ENCODE data around the gene ZNF439.
A peak's percentile ranks its signal among the peaks of the same experiment; 100 is the strongest.
"Not testable (repeated sequence)": the region's sequence is repeated elsewhere in the genome, so short reads cannot be mapped to it uniquely, and the experiment has no call there.

Gene ZNF439

GRCh38 chr19:11848594-11849469 lies at the start of gene ZNF439:
TSS of gene ZNF439 (plus strand) at chr19:11848726. CDS start at chr19:11848868, 142 bp downstream.
- DNase-seq, result peak; percentile 82 to 86

DNA sequence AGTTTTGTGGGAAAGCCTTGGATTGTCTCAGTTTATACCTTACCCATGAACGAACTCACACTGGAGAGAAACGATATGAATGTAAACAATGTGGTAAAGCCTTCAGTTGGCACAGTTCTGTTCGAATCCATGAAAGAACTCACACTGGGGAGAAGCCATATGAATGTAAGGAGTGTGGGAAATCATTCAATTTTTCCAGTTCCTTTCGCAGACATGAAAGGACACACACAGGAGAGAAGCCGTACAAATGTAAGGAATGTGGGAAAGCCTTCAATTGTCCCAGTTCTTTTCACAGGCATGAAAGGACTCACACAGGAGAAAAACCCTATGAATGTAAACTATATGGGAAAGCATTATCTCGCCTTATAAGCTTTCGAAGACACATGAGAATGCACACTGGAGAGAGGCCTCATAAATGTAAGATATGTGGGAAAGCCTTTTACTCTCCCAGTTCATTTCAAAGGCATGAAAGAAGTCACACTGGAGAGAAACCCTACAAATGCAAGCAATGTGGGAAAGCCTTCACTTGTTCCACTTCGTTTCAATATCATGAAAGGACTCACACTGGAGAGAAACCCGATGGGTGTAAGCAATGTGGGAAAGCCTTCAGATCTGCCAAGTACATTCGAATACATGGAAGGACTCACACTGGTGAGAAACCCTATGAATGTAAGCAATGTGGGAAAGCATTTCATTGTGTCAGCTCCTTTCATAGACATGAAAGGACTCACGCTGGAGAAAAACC lies 42.0 kb upstream of the ZNF439 start:
- DNase-seq, result no peak

DNA sequence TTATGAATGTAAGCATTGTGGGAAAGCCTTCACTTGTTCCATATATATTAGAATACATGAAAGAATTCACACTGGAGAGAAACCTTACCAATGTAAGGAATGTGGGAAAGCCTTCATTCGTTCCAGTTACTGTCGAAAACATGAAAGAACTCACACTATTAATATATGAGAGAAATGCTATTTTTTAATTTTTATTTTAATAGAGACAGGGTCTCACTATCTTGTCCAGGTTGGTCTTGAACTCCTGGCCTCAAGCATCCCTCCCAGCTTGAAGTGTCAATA lies 41.5 kb upstream of the ZNF439 start:
- DNase-seq, result no peak

DNA sequence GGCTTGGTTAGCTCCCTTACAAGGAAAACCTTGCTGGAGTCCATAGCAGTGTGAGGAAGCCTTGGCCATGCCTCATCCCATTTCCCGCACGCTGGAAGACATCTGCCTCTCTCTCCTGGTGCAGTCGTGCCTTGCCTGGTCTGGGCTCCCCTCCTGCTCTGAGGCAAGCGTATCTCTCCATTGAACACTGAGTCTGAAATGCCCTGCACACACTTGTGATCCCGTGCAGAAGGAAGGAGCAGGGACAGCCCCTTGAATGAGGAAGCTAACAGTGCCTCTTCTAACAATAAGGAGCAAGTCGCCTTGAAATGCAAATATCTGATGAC lies 34.9 kb upstream of the ZNF439 start:
- no peak for DNase-seq

GRCh38 chr19:11814029-11814699 lies 34.4 kb upstream of the ZNF439 start, which contains the start of gene ZNF440:
TSS of gene ZNF440 (plus strand) at chr19:11814273. CDS start at chr19:11814448, 175 bp downstream.
- DNase-seq, result peak; percentile 75 to 76

DNA sequence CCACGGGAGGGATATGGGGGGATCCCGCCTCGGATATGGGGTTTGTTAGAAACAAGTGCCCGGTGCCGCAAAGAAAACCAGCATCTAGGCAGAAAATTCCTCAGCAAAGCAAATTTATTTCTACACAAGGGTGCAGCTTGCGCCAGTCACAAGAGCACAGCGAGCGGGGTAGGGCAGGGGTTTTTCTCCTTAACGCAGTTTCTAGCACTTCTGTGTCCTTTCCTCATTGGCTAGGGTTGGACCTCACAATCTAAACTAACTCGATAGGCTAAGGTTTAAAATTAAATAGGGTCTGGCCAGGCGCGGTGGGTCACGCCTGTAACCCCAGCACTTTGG lies 33.9 kb upstream of the ZNF439 start:
- no peak for DNase-seq

GRCh38 chr19:11821474-11822109 lies 26.9 kb upstream of the ZNF439 start:
- DNase-seq, result no peak

DNA sequence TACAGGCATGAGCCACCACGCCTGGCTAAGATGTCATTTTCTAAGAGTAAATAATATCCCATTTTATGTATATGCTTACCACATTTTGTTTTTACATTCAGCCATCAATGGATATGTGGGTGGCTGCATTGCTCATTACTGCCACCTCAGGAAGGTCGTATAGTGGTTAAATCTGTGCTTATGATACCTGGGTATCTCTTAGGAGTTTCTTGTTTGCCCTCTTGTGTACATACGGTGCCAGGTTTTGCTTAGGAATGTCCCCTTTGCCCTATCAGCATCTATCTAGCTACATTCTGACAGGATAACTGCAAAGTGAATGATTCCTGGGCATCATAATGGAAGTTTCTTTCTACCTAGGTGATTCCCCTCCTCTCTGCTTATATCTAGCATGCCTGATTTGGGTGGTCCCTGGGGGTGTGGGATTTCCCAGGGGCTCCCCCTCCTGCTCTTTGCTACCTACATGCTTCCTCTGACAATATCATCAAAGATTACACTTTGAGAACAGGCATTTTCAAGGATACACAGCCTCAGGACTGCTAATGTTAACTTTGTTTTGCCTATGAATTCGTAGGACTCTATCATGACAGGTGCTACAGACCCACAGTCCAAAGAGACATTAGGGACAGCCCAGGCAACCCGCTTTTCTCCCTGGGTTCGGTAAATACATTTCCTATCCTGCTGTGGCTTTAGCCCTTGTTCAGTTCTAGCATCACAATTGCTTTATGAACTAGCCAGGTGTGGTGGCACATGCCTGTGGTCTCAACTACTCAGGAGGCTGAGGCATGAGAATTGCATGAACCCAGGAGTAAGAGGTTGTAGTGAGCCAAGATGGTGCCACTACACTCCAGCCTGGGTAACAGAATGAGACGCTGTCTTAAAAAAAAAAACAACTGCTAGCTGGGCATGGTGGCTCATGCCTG lies 19.3 kb upstream of the ZNF439 start:
- not testable (repeated sequence) for DNase-seq

- DNase-seq, result no peak
These were observed 16.1 kb upstream of the ZNF439 start for GRCh38 chr19:11832253-11832912.

GRCh38 chr19:11833541-11833940 lies 15.0 kb upstream of the ZNF439 start:
- DNase-seq, result no peak

DNA sequence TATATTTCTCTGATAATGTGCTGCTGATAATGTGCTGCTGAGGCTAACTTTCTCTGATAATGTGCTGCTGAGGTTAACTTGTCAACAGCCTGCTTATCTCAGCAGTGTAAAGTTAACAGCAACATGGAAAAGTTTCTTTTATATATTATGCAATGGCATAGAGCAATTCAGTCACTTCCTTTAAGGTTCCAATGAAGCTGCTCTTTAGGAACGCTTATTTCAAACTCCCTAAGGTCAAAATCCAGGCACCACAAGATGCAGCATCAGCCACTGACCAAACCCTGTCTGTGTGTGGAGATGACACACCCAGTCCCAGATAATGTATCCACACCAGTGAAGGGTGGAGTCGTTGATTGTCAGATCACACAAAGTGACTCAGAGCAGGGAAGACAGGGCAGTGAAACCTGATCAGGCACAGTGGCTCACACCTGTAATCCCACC lies 12.9 kb upstream of the ZNF439 start:
- not testable (repeated sequence) for DNase-seq

DNA sequence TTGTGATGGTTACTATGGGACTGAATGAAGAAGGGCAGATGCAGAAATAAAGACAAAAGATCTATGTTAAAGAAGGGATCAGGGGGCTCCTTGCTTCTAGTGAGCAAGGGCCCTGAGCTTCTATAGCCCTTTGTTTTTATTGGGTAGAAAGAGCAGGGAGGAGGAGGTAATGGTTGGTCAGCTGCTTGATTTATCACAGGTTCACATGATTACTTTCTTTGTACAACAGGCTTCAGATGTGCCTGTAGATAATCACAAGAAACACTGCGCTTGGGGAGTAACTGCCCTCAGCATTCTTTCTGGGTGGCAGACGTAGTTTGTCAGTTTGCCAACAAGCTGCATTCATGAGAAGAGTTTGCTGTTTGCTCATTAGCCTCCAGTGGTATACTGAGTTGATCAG lies 4.8 kb upstream of the ZNF439 start:
- no peak for DNase-seq

DNA sequence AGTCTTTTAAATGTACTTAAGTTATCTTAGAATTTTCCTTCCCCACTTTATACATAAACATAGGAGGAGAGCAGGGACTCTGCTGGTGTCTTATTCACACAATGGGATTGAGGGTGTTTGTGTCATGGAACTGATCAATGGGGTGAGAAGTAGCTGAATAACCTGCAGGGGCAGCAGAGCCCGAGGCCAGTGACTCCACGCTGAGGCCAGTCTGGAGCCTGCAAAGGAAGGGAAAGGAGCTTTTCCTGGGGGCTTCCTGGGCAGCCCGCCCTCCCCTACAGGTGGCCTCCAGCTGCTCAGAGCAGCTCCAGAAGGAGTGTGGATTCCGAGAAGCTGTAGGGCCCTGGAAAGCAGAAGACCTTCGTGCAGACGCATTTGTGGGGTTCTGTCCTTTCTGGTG lies 911 bp upstream of the ZNF439 start:
- DNase-seq, result not testable (repeated sequence)

- no peak for DNase-seq
These were observed 329 bp upstream of the ZNF439 start for GRCh38 chr19:11848200-11848593.

DNA sequence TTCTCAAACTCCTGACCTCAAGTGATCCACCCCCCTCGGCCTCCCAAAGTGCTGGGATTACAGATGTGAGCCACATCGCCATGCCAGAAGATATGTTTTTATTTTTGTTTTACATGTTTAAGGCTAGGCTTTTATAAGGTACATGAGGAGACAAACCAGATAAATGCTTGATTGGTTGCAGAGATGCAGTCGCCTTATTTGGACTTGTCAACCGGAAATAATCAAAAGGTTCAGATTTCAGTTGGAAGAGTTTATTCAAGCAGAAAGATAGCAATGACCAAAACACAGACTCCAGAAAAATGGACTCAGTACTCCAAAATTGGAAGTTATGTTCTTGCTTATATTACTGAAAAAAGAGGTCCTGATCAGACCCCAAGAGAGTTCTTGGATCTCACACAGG lies 1.8 kb downstream of the ZNF439 start:
- not testable (repeated sequence) for DNase-seq

DNA sequence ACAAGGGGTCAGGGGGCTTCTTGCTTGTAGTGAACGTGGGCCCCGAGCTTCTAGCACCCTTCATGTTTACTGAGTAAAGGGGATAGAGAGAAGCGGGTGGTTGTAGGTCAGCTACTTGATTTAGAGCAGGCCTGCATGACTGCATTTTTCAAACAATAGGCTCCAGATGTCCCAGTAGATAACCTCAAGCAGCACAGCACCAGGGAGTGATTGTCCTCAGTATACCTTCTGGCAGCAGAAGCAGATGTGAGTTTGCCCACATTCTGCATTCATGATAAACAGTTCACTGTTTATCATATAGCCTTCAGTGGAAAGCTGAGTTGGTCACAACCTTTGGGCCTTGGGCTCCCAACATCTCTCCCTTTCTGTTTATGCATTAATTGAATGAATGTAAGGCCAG lies 4.8 kb downstream of the ZNF439 start:
- DNase-seq, result no peak

DNA sequence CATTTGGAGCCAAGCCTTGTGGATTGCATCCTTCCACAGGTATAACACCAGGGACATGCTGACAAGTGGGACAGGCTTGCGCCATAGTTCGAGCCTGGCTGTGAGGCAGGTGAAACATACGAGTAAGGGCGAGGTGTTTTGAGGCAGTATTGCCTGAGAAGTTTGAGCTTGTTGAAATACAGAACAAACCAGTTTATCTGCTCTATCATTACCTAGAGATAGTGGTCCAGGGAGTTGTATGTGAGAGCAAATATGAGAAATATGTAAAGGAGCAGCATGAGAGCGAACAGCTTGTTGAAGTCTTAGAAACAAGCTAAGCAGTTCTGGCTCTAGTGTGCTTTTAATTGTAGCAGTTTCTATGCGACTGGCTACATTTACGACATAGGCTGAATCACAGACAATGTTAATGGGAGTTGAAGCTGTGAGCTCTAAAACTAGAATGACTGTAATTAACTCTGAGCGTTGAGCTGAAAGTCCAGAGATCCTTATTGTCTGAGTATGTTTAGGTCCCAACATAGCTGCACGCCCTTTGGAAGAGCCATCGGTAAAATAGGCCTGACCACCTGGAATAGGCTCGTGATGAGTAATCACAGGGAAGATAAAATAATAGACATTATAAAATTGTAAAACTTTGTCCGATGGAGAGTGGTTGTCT lies 8.2 kb downstream of the ZNF439 start:
- no peak for DNase-seq

- no peak for DNase-seq
These were observed 12.2 kb downstream of the ZNF439 start for GRCh38 chr19:11860721-11861120.

GRCh38 chr19:11861301-11861700 lies 12.8 kb downstream of the ZNF439 start:
- DNase-seq, result no peak

- not testable (repeated sequence) for DNase-seq
These were observed 19.2 kb downstream of the ZNF439 start for GRCh38 chr19:11867766-11868165.

DNA sequence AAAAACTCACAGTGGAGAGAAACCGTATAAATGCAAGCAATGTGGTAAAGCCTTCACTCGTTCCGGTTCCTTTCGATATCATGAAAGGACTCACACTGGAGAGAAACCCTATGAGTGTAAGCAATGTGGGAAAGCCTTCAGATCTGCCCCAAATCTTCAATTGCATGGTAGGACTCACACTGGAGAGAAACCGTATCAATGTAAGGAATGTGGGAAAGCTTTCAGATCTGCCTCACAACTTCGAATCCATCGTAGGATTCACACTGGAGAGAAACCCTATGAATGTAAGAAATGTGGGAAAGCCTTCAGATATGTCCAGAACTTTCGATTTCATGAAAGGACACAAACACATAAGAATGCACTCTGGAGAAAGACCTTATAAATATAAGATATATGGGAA lies 19.7 kb downstream of the ZNF439 start:
- DNase-seq, result no peak
